GM12801 (cell line): ENCODE measurements around the gene PRKCD.

Experiments used
- CTCF ChIP-seq: IDR thresholded peaks from one replicate; pipeline ENCODE4 v1.5.1; 2011; ENCODE audit warnings: control low read depth; ENCODE audit not compliant: insufficient read length; ENCODE audit errors: extremely low read depth

The PRKCD gene

DNA sequence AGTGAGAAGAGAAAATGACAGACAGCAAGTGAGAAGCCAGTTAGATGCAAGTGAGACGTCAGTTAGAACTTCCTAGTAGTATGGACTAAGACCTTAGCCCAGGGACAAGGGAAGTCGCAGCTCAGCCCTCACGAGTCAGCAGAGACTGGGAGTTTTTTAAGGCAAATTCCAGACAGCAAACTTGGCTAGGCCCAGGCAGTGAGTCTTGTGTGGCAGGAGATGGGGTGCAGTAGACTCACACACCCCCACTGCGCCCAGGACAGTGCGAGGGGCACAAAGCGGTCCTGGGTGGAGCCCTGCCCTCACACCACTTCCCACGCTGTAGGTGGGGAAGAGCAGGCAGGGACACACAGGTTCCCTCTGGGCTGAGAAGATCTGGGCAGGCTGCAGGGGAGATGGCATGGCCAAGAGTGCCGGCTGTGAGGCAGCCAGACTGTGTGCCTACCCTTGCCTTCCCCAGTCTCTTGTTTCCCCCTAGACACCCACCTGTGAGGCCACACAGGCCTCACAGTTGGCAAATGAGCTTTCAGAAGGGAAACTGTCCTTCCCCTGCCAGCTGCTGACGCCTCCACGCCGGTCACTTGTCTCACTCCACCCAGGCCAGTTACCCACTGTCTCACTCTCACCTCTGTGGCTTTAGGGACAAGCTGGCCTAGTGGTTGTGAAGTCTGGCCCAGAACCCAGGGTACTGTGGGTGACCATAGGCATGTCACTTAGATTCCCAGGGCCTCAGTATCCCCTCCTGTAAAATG is 13.7 kb upstream of the PRKCD start:
- no peak for TF ChIP-seq CTCF

- no peak for TF ChIP-seq CTCF
These were observed 13.1 kb upstream of the PRKCD start for GRCh38 chr3:53147903-53148400.

DNA sequence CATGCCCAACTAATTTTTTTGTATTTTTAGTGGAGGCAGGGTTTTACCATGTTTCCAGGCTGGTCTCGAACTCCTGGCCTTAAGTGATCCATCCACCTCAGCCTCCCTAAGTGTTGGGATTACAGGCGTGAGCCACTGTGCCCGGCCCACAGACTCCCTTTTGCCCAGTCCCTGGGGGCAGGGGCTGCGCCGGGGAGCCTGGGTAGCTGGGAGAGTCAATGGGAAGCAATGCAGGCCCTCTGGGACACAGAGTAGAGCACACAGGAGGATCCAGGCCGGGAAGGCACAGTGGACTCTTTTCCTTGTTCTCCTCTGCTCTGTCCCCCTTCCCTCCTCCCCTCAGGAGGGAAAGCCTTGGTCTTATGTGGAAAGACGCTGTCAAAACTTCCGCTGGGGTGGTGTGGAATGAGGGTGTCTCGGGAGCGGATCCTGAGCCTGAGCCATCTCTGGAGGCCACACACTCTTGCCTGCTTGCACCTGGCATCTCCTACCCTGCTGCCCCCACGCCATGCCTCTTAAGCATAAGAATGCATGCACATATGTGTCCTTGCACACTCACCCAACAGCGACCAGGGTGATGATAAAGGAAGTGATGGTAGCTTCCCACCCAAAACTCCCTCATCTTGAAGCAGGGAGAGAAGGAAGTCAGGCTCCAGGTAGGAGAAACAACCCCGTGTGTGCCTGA is 11.9 kb upstream of the PRKCD start:
- no peak for TF ChIP-seq CTCF

- TF ChIP-seq CTCF: no peak
These were observed 11.3 kb upstream of the PRKCD start for GRCh38 chr3:53149699-53150098.

DNA sequence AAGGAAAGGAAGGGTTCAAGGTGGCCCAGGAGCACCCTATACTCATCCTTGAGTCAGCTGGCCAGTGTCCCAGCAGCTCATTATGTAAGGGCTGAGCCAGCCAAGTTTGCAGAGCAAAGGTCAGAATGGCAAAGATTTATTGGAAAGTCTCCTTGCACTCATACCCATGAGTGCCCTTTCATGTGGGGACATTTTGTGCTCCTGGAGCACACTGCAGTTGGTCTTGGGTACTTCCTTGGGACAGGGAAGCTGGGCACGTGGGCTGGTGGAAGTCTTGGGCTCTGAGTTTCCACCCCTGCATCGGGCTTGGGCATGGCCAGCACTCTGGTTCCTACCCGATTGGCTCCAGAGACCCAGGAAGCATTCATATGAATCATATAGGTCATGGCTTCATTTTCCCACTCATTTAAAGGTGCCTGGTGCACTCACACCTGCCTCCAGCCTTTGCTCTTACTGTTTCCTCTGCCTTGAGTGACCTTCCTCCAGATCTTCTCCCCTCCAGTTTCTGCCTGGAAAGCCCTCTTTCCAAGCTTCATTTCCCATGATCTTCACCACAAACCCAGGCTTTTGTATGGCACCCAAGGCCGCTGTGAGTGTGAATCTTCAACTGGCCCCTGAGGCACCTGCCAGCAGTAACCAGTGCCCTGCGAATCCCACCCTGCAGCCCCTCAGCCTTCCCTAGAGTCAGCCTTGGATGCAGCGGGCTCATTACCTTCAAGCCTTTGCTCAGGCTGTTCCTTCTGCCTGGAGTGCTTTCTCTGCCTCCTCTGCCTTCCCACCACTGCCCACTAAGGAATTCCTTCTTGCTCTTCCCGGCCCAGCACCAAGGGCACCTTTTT is 10.5 kb upstream of the PRKCD start:
- TF ChIP-seq CTCF: no peak

GRCh38 chr3:53151465-53151864 is 9.5 kb upstream of the PRKCD start:
- no peak for TF ChIP-seq CTCF

DNA sequence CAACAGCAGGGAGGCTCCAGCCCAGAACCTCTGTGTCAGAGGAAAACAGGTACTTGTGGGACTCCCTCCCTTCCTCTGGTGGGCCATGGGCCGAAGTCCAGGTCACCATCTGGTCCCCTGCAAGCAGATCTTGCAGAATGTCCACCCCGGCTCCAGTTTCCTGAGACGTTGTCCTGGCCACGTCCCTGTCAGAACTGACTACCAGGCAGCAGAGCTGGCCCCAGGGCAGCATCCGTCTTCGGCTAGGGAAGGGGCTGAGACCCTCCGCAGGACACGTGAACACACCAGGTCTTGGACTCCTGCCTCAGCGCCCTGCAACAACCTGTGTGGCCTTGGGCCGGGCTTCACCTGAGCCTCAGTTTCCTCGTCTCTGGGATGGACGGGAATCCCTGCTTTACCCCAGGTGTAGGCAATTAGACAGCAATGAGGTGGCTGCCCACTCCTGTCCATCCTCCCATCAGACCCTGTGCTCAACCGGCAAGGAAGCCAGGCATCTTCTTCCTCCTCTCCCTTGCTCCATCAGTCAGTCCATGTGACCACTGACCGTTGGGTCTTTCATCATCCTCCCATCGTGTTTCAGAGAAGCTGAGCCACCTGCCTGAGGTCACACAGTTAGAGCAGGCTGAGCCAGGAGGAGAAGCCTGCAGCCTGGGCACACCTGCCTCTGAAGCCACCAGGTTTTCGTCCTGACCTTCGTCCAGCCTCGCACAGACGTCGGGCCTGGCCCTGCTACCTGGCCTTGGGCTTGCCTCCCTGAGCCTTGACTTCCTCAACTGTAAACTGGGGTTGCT is 8.9 kb upstream of the PRKCD start:
- no peak for TF ChIP-seq CTCF
